Suppressor macrophage treated with lipopolysaccharide for 1 hour (primary cell): ENCODE results near the gene FRMD3.
"Not testable (repeated sequence)": the region's sequence is repeated elsewhere in the genome, so short reads cannot be mapped to it uniquely, and the experiment has no call there.

Experiments used
- DNase-seq, 3 donors: peaks; one replicate each; pipeline ENCODE4 v3.0.0-alpha.2; 2020 to 2022

FRMD3 gene

GRCh38 chr9:83384214-83384613, 154.0 kb downstream of the FRMD3 start:
- DNase-seq: no peak

GRCh38 chr9:83383034-83383433, 155.2 kb downstream of the FRMD3 start:
- no peak for DNase-seq

- no peak for DNase-seq
Measured at GRCh38 chr9:83382421-83382820, 155.8 kb downstream of the FRMD3 start.

- DNase-seq: no peak
Measured at GRCh38 chr9:83379045-83379444, 159.2 kb downstream of the FRMD3 start.

GRCh38 chr9:83372957-83373356, 165.2 kb downstream of the FRMD3 start:
- DNase-seq: no peak

GRCh38 chr9:83367326-83367725, 170.9 kb downstream of the FRMD3 start:
- no peak for DNase-seq

- DNase-seq: no peak
Measured at GRCh38 chr9:83362341-83362995, 175.7 kb downstream of the FRMD3 start.

- DNase-seq: no peak
Measured at GRCh38 chr9:83359039-83359438, 179.2 kb downstream of the FRMD3 start.

GRCh38 chr9:83358493-83358892, 179.7 kb downstream of the FRMD3 start:
- DNase-seq: not testable (repeated sequence)

GRCh38 chr9:83355729-83356151, 182.5 kb downstream of the FRMD3 start:
- DNase-seq: no peak

GRCh38 chr9:83355024-83355444, 183.2 kb downstream of the FRMD3 start:
- DNase-seq: peak in 1 of 3 donors; percentile 8

- no peak for DNase-seq
Measured at GRCh38 chr9:83349031-83349430, 189.2 kb downstream of the FRMD3 start.

- DNase-seq: no peak
Measured at GRCh38 chr9:83346655-83347420, 191.4 kb downstream of the FRMD3 start.

- no peak for DNase-seq
Measured at GRCh38 chr9:83343366-83343999, 194.7 kb downstream of the FRMD3 start.

- no peak for DNase-seq
Measured at GRCh38 chr9:83342731-83343130, 195.5 kb downstream of the FRMD3 start.

GRCh38 chr9:83342006-83342405, 196.2 kb downstream of the FRMD3 start:
- no peak for DNase-seq

- no peak for DNase-seq
Measured at GRCh38 chr9:83340451-83340850, 197.8 kb downstream of the FRMD3 start.

- no peak for DNase-seq
Measured at GRCh38 chr9:83339435-83339834, 198.8 kb downstream of the FRMD3 start.

- DNase-seq: no peak
Measured at GRCh38 chr9:83336706-83337105, 201.5 kb downstream of the FRMD3 start.

GRCh38 chr9:83334320-83334719, 203.9 kb downstream of the FRMD3 start:
- peak; percentile 85 to 92 (median 91) for DNase-seq

- DNase-seq: peak in 1 of 3 donors; percentile 5
Measured at GRCh38 chr9:83330207-83331196, 207.7 kb downstream of the FRMD3 start.

- no peak for DNase-seq
Measured at GRCh38 chr9:83327750-83328622, 210.2 kb downstream of the FRMD3 start.
